Measurements from ENCODE around the gene SLC23A3.

DNA sequence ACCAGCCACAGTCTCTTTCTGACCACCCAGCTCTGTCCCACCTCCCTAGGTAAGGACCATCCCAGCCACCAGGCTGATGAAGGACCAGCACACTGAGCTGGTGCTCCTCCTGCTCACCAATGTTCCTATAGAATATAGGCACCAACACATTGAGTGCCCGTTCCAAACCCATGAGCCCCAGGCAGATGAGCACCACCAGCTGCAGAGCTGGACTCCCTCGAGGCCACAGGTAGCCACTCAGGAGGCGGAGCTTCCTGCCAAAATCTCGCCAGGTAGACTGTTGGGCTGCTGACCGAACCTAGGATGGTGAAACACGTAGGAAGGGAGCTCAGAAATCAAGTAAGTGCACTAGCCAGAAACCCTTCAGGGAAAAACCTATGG lies 46.7 kb upstream of the SLC23A3 start:
- TF ChIP-seq, protein P1, sequence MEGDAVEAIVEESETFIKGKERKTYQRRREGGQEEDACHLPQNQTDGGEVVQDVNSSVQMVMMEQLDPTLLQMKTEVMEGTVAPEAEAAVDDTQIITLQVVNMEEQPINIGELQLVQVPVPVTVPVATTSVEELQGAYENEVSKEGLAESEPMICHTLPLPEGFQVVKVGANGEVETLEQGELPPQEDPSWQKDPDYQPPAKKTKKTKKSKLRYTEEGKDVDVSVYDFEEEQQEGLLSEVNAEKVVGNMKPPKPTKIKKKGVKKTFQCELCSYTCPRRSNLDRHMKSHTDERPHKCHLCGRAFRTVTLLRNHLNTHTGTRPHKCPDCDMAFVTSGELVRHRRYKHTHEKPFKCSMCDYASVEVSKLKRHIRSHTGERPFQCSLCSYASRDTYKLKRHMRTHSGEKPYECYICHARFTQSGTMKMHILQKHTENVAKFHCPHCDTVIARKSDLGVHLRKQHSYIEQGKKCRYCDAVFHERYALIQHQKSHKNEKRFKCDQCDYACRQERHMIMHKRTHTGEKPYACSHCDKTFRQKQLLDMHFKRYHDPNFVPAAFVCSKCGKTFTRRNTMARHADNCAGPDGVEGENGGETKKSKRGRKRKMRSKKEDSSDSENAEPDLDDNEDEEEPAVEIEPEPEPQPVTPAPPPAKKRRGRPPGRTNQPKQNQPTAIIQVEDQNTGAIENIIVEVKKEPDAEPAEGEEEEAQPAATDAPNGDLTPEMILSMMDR (IDR thresholded peaks at IDR 0.05; ENCODE audit: borderline replicate concordance, extremely low read depth, low read length, poor library complexity, severe bottlenecking): no peak
- no peak for TF ChIP-seq EZH2 (IDR thresholded peaks at IDR 0.05; ENCODE audit: borderline replicate concordance, low read depth, low read length, severe bottlenecking)
